Glutamatergic neuron (in vitro differentiated cells): ENCODE measurements around the gene MCM3AP. TPM values are rescaled to one million over a fixed set of nuclear protein-coding genes. Genes with fewer than 3 reads are reported as not detected.

Experiments
- DNase-seq: peaks from one replicate; pipeline ENCODE4 v3.0.0; 2022
- H3K27ac Mint-ChIP-seq: one replicate; pipeline ENCODE4 v1.8.0; 2020; ENCODE audit warnings: mild to moderate bottlenecking, mixed read lengths, inconsistent platforms; ENCODE audit not compliant: unreplicated experiment
- H3K27me3 Mint-ChIP-seq: one replicate; pipeline ENCODE4 v1.8.0; 2020; ENCODE audit warnings: mild to moderate bottlenecking, moderate library complexity, mixed read lengths, inconsistent platforms; ENCODE audit not compliant: unreplicated experiment
- H3K36me3 Mint-ChIP-seq: one replicate; pipeline ENCODE4 v1.8.0; 2020; ENCODE audit warnings: mild to moderate bottlenecking, mixed read lengths, inconsistent platforms; ENCODE audit not compliant: unreplicated experiment
- H3K4me1 Mint-ChIP-seq: one replicate; pipeline ENCODE4 v1.8.0; 2020; ENCODE audit warnings: mild to moderate bottlenecking, low read depth, mixed read lengths, inconsistent platforms; ENCODE audit not compliant: unreplicated experiment
- H3K4me3 Mint-ChIP-seq: one replicate; pipeline ENCODE4 v1.8.0; 2020; ENCODE audit warnings: mild to moderate bottlenecking, mixed read lengths, inconsistent platforms; ENCODE audit not compliant: unreplicated experiment
- H3K9me3 Mint-ChIP-seq: one replicate; pipeline ENCODE4 v1.8.0; 2020; ENCODE audit warnings: mild to moderate bottlenecking, moderate library complexity, mixed read lengths, inconsistent platforms; ENCODE audit not compliant: unreplicated experiment
- total RNA-seq: library from RNA; stranded (reverse); fragmentation: NEBNext Ultra II Directional; extraction: Animal tissue kit (Norgen Biotek cat#: 25700); gene quantifications from one replicate; pipeline ENCODE4 v1.2.1, GENCODE V29; 2021; ENCODE audit not compliant: unreplicated experiment
- TF ChIP-seq, protein P1 (sequence below): fragments of 200-600 bp; sonication (generic); IDR thresholded peaks from one replicate; pipeline ENCODE4 v1.5.0; 2021; ENCODE audit not compliant: partially characterized antibody, unreplicated experiment

Gene MCM3AP
- total RNA-seq, 1 donor from 2014 or later: 121 TPM

DNA sequence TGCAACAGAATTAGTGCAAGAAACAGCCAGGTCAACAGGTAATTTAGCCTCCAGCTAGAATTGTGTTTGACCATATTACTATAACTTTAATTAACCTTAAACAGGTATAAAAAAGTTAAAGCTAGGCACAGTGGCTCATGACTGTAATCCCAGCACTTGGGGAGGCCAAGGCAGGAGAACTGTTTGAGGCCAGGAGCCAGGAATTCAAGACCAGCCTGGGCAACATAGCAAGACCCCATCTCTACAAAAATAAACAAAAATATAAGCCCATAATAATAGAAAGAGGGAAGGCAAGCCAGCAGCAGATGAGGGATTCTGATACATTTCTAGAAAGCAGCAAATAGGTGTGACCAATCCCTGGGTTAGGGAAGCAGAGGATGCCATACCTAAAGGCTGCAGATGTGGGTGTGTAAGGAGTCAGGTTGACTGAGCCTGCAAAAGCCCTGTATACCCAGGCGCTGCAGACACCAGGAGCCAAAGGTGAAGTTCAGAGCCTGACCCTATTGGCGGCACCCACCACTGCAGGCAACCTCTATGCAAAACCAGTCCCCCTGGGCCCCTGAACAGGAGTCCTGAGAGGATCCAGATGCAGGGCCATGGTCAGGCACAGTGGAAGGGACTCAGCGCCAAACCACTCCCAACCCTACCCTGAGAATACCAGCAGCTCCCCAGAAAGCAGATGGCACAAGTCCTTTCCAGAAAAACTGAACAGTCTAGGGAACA lies 37.6 kb downstream of the MCM3AP start:
- Mint-ChIP-seq H3K4me1 (no peaks in the 10 kb centered on the region), H3K27me3 (no peaks in the 10 kb centered on the region), H3K36me3 (no peaks in the 10 kb centered on the region), H3K9me3 (peaks cover 3% of the 10 kb centered on the region), H3K4me3 (no peak overlapping the region), H3K27ac (no peak overlapping the region)
- no peak for DNase-seq
- TF ChIP-seq, protein P1, sequence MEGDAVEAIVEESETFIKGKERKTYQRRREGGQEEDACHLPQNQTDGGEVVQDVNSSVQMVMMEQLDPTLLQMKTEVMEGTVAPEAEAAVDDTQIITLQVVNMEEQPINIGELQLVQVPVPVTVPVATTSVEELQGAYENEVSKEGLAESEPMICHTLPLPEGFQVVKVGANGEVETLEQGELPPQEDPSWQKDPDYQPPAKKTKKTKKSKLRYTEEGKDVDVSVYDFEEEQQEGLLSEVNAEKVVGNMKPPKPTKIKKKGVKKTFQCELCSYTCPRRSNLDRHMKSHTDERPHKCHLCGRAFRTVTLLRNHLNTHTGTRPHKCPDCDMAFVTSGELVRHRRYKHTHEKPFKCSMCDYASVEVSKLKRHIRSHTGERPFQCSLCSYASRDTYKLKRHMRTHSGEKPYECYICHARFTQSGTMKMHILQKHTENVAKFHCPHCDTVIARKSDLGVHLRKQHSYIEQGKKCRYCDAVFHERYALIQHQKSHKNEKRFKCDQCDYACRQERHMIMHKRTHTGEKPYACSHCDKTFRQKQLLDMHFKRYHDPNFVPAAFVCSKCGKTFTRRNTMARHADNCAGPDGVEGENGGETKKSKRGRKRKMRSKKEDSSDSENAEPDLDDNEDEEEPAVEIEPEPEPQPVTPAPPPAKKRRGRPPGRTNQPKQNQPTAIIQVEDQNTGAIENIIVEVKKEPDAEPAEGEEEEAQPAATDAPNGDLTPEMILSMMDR: no peak

DNA sequence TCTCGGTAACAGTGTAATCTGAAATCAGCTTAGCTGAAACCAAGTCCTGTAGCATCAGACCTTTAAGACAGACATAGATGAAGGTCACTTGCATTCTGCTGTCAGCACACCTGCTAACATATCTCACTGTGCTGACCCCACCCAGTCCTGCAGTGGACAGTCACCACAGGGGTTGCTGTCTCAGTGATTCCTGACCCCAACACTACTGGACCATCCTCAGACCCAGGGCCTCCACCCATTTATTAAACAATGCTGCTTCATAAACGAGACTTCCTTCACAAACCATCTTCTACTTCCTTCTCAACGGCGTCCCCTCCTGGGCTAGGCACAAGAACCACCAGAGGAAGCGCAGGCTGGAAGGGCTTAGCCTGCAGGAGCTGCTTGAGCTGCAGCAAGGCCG lies 39.1 kb downstream of the MCM3AP start:
- Mint-ChIP-seq H3K27me3 (no peaks in the 10 kb centered on the region), H3K9me3 (peaks cover 3% of the 10 kb centered on the region), H3K36me3 (no peaks in the 10 kb centered on the region), H3K4me3 (no peak overlapping the region), H3K4me1 (no peaks in the 10 kb centered on the region), H3K27ac (no peak overlapping the region)
- TF ChIP-seq, protein P1: no peak
- no peak for DNase-seq

DNA sequence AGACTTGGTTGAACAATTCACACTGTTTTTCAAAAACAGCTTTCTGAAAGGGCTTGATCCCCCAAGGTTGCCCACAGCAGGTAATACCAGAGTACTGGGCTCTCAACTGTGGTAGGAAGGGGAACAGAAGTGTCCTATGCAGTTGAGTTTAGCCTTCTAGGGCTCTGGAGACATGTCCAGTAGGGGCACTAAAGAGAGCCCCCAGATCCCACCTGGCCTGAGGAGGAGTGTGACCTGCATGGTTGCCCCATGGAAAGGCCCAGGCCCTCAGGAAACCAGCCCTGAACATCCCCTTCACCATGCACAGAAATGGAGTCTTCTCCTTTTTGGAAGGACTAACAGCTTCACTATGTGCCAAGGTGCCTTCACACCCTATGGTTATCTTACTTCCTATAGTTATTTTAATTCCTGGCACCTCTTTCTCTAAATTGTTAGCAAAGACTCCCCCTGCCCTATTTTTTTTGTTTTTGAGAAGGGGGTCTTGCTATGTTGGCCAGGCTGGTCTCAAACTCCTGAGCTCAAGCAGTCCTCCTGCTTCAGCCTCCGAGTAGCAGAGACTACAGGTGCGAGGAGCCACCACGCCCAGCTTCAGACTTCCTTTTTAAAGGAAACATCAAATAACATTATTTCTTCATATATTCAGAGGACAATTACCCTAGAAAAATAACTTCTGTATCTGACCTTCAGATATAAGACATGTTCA lies 40.0 kb downstream of the MCM3AP start:
- H3K4me1 Mint-ChIP-seq: no peaks in the 10 kb centered on the region
- H3K27me3 Mint-ChIP-seq: no peaks in the 10 kb centered on the region
- H3K36me3 Mint-ChIP-seq: no peaks in the 10 kb centered on the region
- DNase-seq: no peak
- no peak overlapping the region for H3K4me3 Mint-ChIP-seq
- no peak overlapping the region for H3K27ac Mint-ChIP-seq
- peaks cover 3% of the 10 kb centered on the region for H3K9me3 Mint-ChIP-seq
- TF ChIP-seq, protein P1: no peak

DNA sequence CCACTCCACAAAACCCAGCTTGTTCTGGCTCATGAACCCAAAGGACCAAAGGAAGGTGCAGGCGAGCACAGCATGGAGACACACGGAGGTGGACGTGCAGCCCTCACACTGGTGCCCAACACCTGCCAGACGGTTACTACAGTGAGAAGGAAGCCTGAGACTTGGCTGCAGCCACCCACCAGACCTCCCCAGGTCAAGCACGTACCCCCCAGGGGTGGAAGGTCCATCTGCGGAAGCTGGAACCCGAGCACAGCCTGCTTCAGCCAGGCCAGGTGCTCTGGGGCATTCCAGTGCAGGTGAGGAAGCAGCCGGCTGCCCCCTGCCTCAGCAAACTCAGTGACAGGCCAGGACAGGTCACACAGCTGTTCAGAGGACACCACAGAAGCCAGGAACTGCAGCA lies 40.8 kb downstream of the MCM3AP start:
- H3K27ac Mint-ChIP-seq: no peak overlapping the region
- peaks cover 3% of the 10 kb centered on the region for H3K9me3 Mint-ChIP-seq
- peaks cover under 1% of the 10 kb centered on the region for H3K36me3 Mint-ChIP-seq
- H3K4me3 Mint-ChIP-seq: no peak overlapping the region
- H3K27me3 Mint-ChIP-seq: peaks cover 3% of the 10 kb centered on the region
- TF ChIP-seq, protein P1: no peak
- no peak for DNase-seq
- no peaks in the 10 kb centered on the region for H3K4me1 Mint-ChIP-seq

DNA sequence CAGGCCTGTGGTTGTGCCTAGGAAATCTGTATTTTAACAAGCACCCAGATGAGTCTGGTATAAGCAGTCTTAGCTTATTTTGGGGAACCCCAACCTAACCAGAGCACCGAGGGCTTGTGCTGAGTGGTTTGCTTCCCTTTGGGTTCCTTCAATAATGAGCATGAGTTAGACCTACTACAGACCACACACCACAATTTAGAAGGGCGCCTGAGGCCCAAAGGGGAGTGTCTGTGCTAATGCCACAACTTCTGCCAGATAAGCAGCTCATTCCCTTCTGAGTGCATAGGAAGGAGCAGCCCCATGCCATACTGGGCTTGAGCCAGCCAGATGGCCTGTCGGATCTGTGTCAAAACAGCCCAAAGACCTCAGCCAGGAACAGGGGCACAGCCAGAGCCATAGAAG lies 41.5 kb downstream of the MCM3AP start:
- Mint-ChIP-seq H3K9me3 (peaks cover 3% of the 10 kb centered on the region), H3K4me1 (no peaks in the 10 kb centered on the region), H3K27me3 (peaks cover 3% of the 10 kb centered on the region), H3K27ac (no peak overlapping the region), H3K36me3 (peaks cover 4% of the 10 kb centered on the region), H3K4me3 (no peak overlapping the region)
- DNase-seq: no peak
- TF ChIP-seq, protein P1: no peak
